C4-2B (cell line): ENCODE data around the gene CCT3.

ENCODE experiments used
- ZFX ChIP-seq: fragments of 450-650 bp; IDR thresholded peaks from 2 replicates; pipeline ENCODE4 v1.6.1; 2017
- TF ChIP-seq, protein P1 (sequence below): fragments of 450-650 bp; conservative IDR thresholded peaks from 2 replicates; pipeline ENCODE4 v1.5.1; 2017; ENCODE audit warnings: mild to moderate bottlenecking

- TF ChIP-seq, protein P1, sequence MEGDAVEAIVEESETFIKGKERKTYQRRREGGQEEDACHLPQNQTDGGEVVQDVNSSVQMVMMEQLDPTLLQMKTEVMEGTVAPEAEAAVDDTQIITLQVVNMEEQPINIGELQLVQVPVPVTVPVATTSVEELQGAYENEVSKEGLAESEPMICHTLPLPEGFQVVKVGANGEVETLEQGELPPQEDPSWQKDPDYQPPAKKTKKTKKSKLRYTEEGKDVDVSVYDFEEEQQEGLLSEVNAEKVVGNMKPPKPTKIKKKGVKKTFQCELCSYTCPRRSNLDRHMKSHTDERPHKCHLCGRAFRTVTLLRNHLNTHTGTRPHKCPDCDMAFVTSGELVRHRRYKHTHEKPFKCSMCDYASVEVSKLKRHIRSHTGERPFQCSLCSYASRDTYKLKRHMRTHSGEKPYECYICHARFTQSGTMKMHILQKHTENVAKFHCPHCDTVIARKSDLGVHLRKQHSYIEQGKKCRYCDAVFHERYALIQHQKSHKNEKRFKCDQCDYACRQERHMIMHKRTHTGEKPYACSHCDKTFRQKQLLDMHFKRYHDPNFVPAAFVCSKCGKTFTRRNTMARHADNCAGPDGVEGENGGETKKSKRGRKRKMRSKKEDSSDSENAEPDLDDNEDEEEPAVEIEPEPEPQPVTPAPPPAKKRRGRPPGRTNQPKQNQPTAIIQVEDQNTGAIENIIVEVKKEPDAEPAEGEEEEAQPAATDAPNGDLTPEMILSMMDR = no peak
- no peak for TF ChIP-seq ZFX
Observed at GRCh38 chr1:156384658-156385057, 46.6 kb upstream of the CCT3 start.
